ENCODE results near the gene TMEM220.

Gene TMEM220

DNA sequence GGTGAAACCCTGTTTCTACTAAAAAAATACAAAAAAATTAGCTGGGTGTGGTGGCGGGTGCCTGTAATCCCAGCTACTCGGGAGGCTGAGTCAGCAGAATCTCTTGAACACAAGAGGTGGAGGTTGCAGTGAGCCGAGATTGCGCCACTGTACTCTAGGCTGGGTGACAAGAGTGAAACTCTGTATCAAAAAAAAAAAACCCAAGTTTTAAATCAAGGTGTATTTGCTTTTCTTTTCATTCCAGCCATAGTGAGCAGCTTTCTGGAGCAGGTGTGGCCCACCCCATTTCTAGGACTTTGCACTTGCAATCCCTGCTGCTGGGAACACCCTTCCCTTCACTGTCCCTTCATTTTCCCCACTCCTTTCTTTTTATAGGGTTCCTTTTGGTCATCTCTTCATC lies 45.2 kb upstream of the TMEM220 start:
- no peak overlapping the region for H3K4me3 ChIP-seq (ENCODE audit: low read length)
- no peak for DNase-seq (ENCODE audit: low read depth)
- TF ChIP-seq, protein P1, sequence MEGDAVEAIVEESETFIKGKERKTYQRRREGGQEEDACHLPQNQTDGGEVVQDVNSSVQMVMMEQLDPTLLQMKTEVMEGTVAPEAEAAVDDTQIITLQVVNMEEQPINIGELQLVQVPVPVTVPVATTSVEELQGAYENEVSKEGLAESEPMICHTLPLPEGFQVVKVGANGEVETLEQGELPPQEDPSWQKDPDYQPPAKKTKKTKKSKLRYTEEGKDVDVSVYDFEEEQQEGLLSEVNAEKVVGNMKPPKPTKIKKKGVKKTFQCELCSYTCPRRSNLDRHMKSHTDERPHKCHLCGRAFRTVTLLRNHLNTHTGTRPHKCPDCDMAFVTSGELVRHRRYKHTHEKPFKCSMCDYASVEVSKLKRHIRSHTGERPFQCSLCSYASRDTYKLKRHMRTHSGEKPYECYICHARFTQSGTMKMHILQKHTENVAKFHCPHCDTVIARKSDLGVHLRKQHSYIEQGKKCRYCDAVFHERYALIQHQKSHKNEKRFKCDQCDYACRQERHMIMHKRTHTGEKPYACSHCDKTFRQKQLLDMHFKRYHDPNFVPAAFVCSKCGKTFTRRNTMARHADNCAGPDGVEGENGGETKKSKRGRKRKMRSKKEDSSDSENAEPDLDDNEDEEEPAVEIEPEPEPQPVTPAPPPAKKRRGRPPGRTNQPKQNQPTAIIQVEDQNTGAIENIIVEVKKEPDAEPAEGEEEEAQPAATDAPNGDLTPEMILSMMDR (IDR thresholded peaks at IDR 0.05; ENCODE audit: insufficient read depth, low read depth, low read length, missing control alignments), result no peak

DNA sequence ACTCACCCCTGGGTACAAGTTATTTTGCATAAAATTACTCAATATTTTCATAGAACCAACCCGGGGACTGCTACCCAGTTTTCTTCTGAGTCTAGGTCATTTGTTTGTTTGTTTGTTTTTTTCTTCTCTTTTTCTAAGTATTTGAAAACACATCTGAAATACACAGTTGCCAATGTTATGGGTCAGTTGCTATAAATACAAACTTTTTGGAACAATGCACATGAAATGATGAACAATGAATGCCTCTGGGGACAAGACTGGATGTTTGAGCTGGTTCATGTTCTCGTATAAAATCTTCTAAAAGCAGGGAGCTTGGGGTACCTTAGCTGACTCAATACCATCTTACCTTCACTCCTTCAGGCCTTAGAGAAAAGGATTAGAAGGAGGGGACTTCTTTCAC lies 43.6 kb upstream of the TMEM220 start:
- no peak for DNase-seq (ENCODE audit: low read depth)
- H3K4me3 ChIP-seq (ENCODE audit: low read length), result no peak overlapping the region
- TF ChIP-seq, protein P1 (IDR thresholded peaks at IDR 0.05; ENCODE audit: insufficient read depth, low read depth, low read length, missing control alignments), result no peak

DNA sequence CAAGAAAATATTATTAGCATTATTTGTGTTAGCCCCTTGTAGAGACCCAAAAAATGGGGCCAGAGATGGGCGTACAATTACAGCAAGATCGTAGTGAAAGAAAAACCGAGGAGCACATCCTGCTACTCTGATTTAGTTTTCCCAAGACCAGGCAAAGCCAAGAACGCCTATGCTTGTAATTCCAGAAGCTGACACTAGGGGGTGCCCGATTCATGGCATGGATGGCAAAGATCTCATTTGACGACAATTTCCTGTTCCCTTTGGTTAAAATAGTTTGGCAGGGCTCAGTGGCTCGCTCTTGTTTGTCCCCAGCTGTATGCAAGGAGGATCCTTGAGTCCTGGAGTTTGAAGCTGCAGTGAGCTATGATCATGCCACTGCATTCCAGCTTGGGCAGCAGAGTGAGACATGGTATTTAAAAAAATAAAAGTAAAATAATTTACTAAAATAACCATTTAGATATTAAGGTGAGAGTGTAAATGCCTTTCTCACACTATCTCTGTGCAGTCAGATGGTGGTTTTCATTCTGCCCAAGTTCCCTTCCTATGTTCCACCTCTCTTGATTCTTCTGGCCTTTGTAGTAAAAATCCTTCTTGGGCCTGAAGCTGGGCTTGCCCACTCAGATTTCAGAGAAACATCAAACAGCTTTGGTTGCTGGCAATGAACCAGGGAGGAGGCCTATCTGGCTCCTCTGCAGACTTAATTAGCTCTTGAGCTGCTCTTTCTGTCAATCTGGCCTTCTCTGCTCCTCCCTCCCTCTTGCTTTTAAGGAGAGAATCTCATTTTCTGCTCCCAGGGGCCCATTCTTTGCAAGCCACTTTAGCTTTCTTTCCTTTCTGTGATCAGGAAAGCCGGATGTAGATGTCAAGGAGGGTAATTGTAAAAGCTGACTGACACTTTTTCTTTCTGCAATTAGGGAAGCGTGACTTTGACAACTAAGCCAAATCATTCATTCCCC lies 42.9 kb upstream of the TMEM220 start:
- TF ChIP-seq, protein P1 (IDR thresholded peaks at IDR 0.05; ENCODE audit: insufficient read depth, low read depth, low read length, missing control alignments), result peak; percentile 49
- no peak for DNase-seq (ENCODE audit: low read depth)
- no peak overlapping the region for H3K4me3 ChIP-seq (ENCODE audit: low read length)

DNA sequence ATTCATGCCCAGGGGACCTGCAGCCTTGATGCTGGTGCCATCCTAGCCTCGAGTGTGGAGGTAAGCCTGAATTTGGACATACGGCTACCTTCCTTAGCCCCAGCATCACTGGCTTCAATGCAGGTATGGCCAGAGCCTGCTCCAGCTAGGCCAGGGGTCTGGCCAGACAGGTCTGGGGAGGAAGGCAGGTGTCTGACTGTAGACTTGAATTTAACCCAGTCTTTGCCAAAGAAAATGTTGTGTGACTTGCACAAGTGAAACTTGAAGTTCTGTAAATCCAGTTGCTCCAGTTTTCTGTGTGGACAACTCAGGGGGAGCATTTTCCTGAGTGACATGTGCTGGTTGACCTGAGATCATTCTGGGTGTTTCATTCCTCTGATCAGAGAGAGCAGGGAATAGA lies 41.3 kb upstream of the TMEM220 start:
- no peak for DNase-seq (ENCODE audit: low read depth)
- H3K4me3 ChIP-seq (ENCODE audit: low read length), result no peak overlapping the region
- TF ChIP-seq, protein P1 (IDR thresholded peaks at IDR 0.05; ENCODE audit: insufficient read depth, low read depth, low read length, missing control alignments), result no peak

DNA sequence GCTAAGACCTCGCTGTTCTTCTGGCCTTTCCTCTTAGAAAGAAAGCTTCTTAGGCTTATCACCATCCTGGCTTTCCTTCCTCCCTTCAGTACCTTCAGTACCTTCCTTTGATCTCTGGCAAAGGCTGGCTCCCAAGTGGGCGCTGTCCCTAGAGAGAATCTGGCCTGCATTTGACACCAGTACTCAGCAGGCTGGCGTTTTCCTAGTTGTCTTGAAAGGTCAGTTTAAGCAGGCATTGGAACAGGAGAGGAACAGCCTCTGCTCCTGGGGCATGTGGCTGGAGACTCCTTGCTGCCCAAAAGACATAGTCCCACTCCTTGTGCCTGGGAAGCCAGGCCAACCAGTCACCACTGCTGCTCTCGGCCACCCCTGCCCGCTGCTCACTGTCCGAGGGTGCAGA lies 40.0 kb upstream of the TMEM220 start:
- TF ChIP-seq, protein P1 (IDR thresholded peaks at IDR 0.05; ENCODE audit: insufficient read depth, low read depth, low read length, missing control alignments), result no peak
- H3K4me3 ChIP-seq (ENCODE audit: low read length), result no peak overlapping the region
- no peak for DNase-seq (ENCODE audit: low read depth)

DNA sequence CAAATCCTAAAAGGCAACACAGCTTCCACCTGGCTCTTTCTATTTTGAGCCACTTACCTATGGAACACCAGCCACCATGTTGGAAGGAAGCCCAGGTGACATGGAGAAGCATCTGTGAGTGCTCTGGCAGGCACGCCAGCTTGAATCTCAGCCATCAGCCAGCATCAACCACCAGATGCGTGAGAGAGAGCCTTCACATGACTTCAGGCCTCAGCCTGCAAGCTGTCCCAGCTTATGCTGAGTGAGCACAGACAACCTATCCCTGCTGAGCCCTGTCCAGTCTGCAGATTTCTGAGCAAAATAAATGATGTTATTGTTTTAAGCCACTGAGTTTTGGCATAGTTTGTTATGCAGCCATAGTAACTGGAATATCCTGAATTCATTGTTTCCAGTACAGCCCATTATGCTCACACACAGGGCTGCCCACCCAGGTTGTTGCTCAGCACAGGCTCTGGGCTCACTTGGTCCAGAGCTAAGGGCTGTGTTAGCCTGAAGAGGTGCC lies 39.0 kb upstream of the TMEM220 start:
- DNase-seq (ENCODE audit: low read depth), result no peak
- TF ChIP-seq, protein P1 (IDR thresholded peaks at IDR 0.05; ENCODE audit: insufficient read depth, low read depth, low read length, missing control alignments), result no peak
- no peak overlapping the region for H3K4me3 ChIP-seq (ENCODE audit: low read length)

Data from epithelial cell of esophagus (primary cell).